Stimulated activated CD8-positive, alpha-beta memory T cell treated with anti-CD3 and anti-CD28 coated beads, Interleukin-15, amount 100 ng/mL, for 4 hours (primary cell): ENCODE data around the gene AFF2.

ENCODE experiments used
- DNase-seq, 2 donors: peaks; one replicate each; pipeline ENCODE4 v3.0.0-alpha.2; 2020; ENCODE audit warnings: low read depth in 2 of 2

The AFF2 gene

GRCh38 chrX:148536961-148537360 lies 36.5 kb downstream of the AFF2 start:
- DNase-seq, result no peak

GRCh38 chrX:148537556-148538182 lies 37.3 kb downstream of the AFF2 start:
- no peak for DNase-seq

GRCh38 chrX:148538582-148538981 lies 38.2 kb downstream of the AFF2 start:
- no peak for DNase-seq

GRCh38 chrX:148540114-148540513 lies 39.7 kb downstream of the AFF2 start:
- DNase-seq, result no peak

GRCh38 chrX:148540671-148541583 lies 40.5 kb downstream of the AFF2 start:
- DNase-seq, result no peak

GRCh38 chrX:148541584-148541940 lies 41.1 kb downstream of the AFF2 start:
- DNase-seq, result no peak

- DNase-seq, result no peak
These were observed 42.3 kb downstream of the AFF2 start for GRCh38 chrX:148542481-148543255.

GRCh38 chrX:148552775-148553174 lies 52.4 kb downstream of the AFF2 start:
- no peak for DNase-seq

GRCh38 chrX:148555101-148555500 lies 54.7 kb downstream of the AFF2 start:
- DNase-seq, result no peak

- no peak for DNase-seq
These were observed 55.3 kb downstream of the AFF2 start for GRCh38 chrX:148555571-148556243.

GRCh38 chrX:148556498-148556897 lies 56.1 kb downstream of the AFF2 start:
- DNase-seq, result no peak

- DNase-seq, result no peak
These were observed 62.4 kb downstream of the AFF2 start for GRCh38 chrX:148562846-148563245.

GRCh38 chrX:148567229-148567628 lies 66.8 kb downstream of the AFF2 start:
- DNase-seq, result no peak

GRCh38 chrX:148567779-148568178 lies 67.4 kb downstream of the AFF2 start:
- no peak for DNase-seq

GRCh38 chrX:148568763-148569162 lies 68.3 kb downstream of the AFF2 start:
- DNase-seq, result no peak

- DNase-seq, result no peak
These were observed 71.9 kb downstream of the AFF2 start for GRCh38 chrX:148572337-148572736.

GRCh38 chrX:148573119-148573518 lies 72.7 kb downstream of the AFF2 start:
- no peak for DNase-seq

- DNase-seq, result no peak
These were observed 74.0 kb downstream of the AFF2 start for GRCh38 chrX:148574237-148574973.

- no peak for DNase-seq
These were observed 76.0 kb downstream of the AFF2 start for GRCh38 chrX:148576396-148576795.

- DNase-seq, result no peak
These were observed 77.3 kb downstream of the AFF2 start for GRCh38 chrX:148577741-148578140.

GRCh38 chrX:148580016-148580415 lies 79.6 kb downstream of the AFF2 start:
- DNase-seq, result no peak
